HCT116 (cell line): ENCODE data around the gene WIZ. TPM values are rescaled to one million over a fixed set of nuclear protein-coding genes. Genes with fewer than 3 reads are reported as not detected.

Source experiments
- ATAC-seq: fragments of 200-7000 bp; cut with Tn5 transposase; 2 replicates; pipeline ENCODE4 v1.9.1; 2020; ENCODE audit warnings: mild to moderate bottlenecking, moderate library complexity
- BruUV-seq: library from RNA; stranded (reverse); fragments of 400-500 nt; replicated peaks from 2 replicates; lab custom pipeline; 2021; lab: Mats Ljungman, UMichigan
- CTCF ChIA-PET: fragments of 300-600 bp; sonication (Branson Sonifier 250); formaldehyde crosslinking; loops from one replicate; lab custom pipeline; 2021; ENCODE audit warnings: antibody characterized with exemption; lab: Charles Lee
- POLR2A ChIA-PET: fragments of 300-600, 350-600 bp; sonication (Branson Sonifier 250); formaldehyde crosslinking; loops from one replicate; lab custom pipeline; 2021; ENCODE audit warnings: antibody characterized with exemption; lab: Charles Lee
- RAD21 ChIA-PET, 2 experiments: fragments of 300-600 bp; sonication (Branson Sonifier 250); formaldehyde crosslinking; loops; one replicate each; lab custom pipeline; 2023; ENCODE audit warnings: low total read pairs in 2 of 2; ENCODE audit not compliant: uncharacterized antibody in 2 of 2, unreplicated experiment in 2 of 2, low non-redundant PET in 1 of 2; lab: Charles Lee
- DNase-seq: peaks from one replicate; pipeline ENCODE4 v3.0.0-alpha.2; 2010; ENCODE audit warnings: low read depth, low spot score
- H2AFZ ChIP-seq: fragments of 200-600 bp; shearing (Covaris generic), sonication (generic); 2 replicates; pipeline ENCODE4 v1.6.1; 2017; ENCODE audit warnings: low read depth, mixed run types, mixed read lengths, antibody characterized with exemption, low read length; ENCODE audit not compliant: poor library complexity, severe bottlenecking
- H3K27ac ChIP-seq: 2 replicates; pipeline ENCODE4 v1.5.1; 2012; ENCODE audit warnings: low read depth, low read length
- H3K27me3 ChIP-seq: fragments of 200-600 bp; sonication (generic); 2 replicates; pipeline ENCODE4 v1.6.1; 2016; ENCODE audit warnings: mixed run types, low read length, mixed read lengths; ENCODE audit not compliant: insufficient read depth
- H3K36me3 ChIP-seq, 2 experiments: fragments of 200-500 bp in 1 of 2; fragments of 200-600 bp in 1 of 2; sonication (Bioruptor generic) in 1 of 2; sonication (generic) in 1 of 2; 2 replicates each; pipeline versions ENCODE4 v1.5.1 to v1.6.1; 2014 to 2016; ENCODE audit warnings: low read length in 2 of 2, inconsistent platforms in 1 of 2, mixed read lengths in 1 of 2, mixed run types in 1 of 2; ENCODE audit not compliant: insufficient read depth in 2 of 2, control insufficient read depth in 1 of 2
- H3K4me1 ChIP-seq, 2 experiments: fragments of 200-600 bp in 1 of 2; sonication (generic) in 1 of 2; 2 replicates each; pipeline versions ENCODE4 v1.5.1 to v1.6.1; 2012 to 2017; ENCODE audit warnings: low read length in 2 of 2, inconsistent platforms in 1 of 2, mild to moderate bottlenecking in 1 of 2, mixed read lengths in 1 of 2, mixed run types in 1 of 2, moderate library complexity in 1 of 2; ENCODE audit not compliant: insufficient read depth in 2 of 2, control insufficient read depth in 1 of 2
- H3K4me2 ChIP-seq: fragments of 200-600 bp; sonication (generic); 2 replicates; pipeline ENCODE4 v1.6.1; 2017; ENCODE audit warnings: mixed run types, low read length, mixed read lengths
- H3K4me3 ChIP-seq, 2 experiments: fragments of 200-600 bp in 1 of 2; sonication (generic) in 1 of 2; replicated peaks in 1 of 2; 2 replicates each; pipeline ENCODE4 v1.5.1; 2011 to 2016; ENCODE audit warnings: low read length in 2 of 2, control low read depth in 1 of 2, low read depth in 1 of 2, mild to moderate bottlenecking in 1 of 2, mixed read lengths in 1 of 2, mixed run types in 1 of 2
- H3K79me2 ChIP-seq: fragments of 200-600 bp; sonication (generic); 2 replicates; pipeline ENCODE4 v1.6.1; 2017; ENCODE audit warnings: mild to moderate bottlenecking, mixed run types, low read length, moderate library complexity, mixed read lengths; ENCODE audit not compliant: insufficient read depth
- H3K9ac ChIP-seq: fragments of 200-600 bp; sonication (generic); 2 replicates; pipeline ENCODE4 v1.6.1; 2016; ENCODE audit warnings: low read length, mixed read lengths
- H3K9me2 ChIP-seq: fragments of 200-600 bp; sonication (generic), shearing (Covaris generic); 2 replicates; pipeline ENCODE4 v1.6.1; 2017; ENCODE audit warnings: mixed run types, mild to moderate bottlenecking, moderate library complexity; ENCODE audit not compliant: insufficient read depth
- H3K9me3 ChIP-seq, 2 experiments: fragments of 200-500 bp in 1 of 2; fragments of 200-600 bp in 1 of 2; sonication (Bioruptor generic) in 1 of 2; sonication (generic) in 1 of 2; 2 replicates each; pipeline ENCODE4 v1.6.1; 2014 to 2017; ENCODE audit warnings: low read length in 2 of 2, mixed read lengths in 2 of 2, inconsistent platforms in 1 of 2, low read depth in 1 of 2, mild to moderate bottlenecking in 1 of 2, mixed run types in 1 of 2, moderate library complexity in 1 of 2; ENCODE audit not compliant: control insufficient read depth in 1 of 2, insufficient read depth in 1 of 2
- H4K20me1 ChIP-seq: fragments of 200-600 bp; sonication (generic), shearing (Covaris generic); 2 replicates; pipeline ENCODE4 v1.6.1; 2017; ENCODE audit warnings: mixed run types, mild to moderate bottlenecking, moderate library complexity; ENCODE audit not compliant: insufficient read depth
- JUND ChIP-seq: IDR thresholded peaks from 2 replicates; pipeline ENCODE4 v1.6.1; 2012
- POLR2A ChIP-seq: IDR thresholded peaks from 2 replicates; pipeline ENCODE4 v1.7.0; 2011; ENCODE audit warnings: borderline replicate concordance; ENCODE audit not compliant: insufficient read depth, insufficient read length; ENCODE audit errors: extremely low read depth
- SIN3A ChIP-seq: IDR thresholded peaks from 2 replicates; pipeline ENCODE4 v1.6.1; 2012; ENCODE audit warnings: low read depth
- ZBTB33 ChIP-seq: IDR thresholded peaks from 2 replicates; pipeline ENCODE4 v1.6.1; 2011; ENCODE audit warnings: mild to moderate bottlenecking, low read length, moderate library complexity; ENCODE audit not compliant: insufficient replicate concordance; ENCODE audit errors: extremely low read depth
- ZNF274 ChIP-seq: fragments of 200-500 bp; sonication (Bioruptor generic); IDR thresholded peaks from 2 replicates; pipeline ENCODE4 v1.6.1; 2014; ENCODE audit warnings: mild to moderate bottlenecking, low read depth, low read length, inconsistent platforms
- intact Hi-C: fragments of 100-400 bp; cut with micrococcal nuclease; formaldehyde crosslinking; loops from 2 replicates; pipeline ENCODE4 v1.10.0; 2022
- total RNA-seq: library from RNA; stranded (reverse); gene quantifications from one replicate; pipeline ENCODE4 v1.2.1, GENCODE V29; 2021; ENCODE audit not compliant: unreplicated experiment

WIZ gene
- total RNA-seq, 1 experiment from 2014 or later = 28.4 TPM

- intact Hi-C loops = no loop called here
- POLR2A ChIA-PET = no interaction called here
- CTCF ChIA-PET = no interaction called here
These were observed 24.3 kb downstream of the WIZ start for GRCh38 chr19:15425321-15425950.

More at GRCh38 chr19:15425321-15425950, 24.3 kb downstream of the WIZ start:
- ATAC-seq (no peak), DNase-seq (no peak)
- Histone ChIP-seq H3K4me3 (no peak overlapping the region), H4K20me1 (no peaks in the 10 kb centered on the region), H3K4me1 (peaks cover under 1 to 2% of the 10 kb centered on the region in 2 experiments; a peak in 2 of 4 replicates), H3K27ac (no peak overlapping the region), H3K36me3 (peaks cover 20 to 51% of the 10 kb centered on the region in 2 experiments; a peak in 3 of 4 replicates), H3K79me2 (peaks cover 36% of the 10 kb centered on the region), H2AFZ (no peak overlapping the region), H3K9me2 (no peaks in the 10 kb centered on the region), H3K4me2 (no peak overlapping the region), H3K27me3 (no peaks in the 10 kb centered on the region), H3K9me3 (no peaks in the 10 kb centered on the region), H3K9ac (no peak overlapping the region)
- no TSS peak for BruUV-seq
- RAD21 ChIA-PET = no interaction called here
- TF ChIP-seq JUND = no peak
- TF ChIP-seq ZNF274 = no peak
- no peak for TF ChIP-seq SIN3A
- TF ChIP-seq ZBTB33 = no peak
- TF ChIP-seq POLR2A = no peak
